ENCODE measurements around the gene PKP2.
"Not testable (repeated sequence)": the region's sequence is repeated elsewhere in the genome, so short reads cannot be mapped to it uniquely, and the experiment has no call there.

Gene PKP2

GRCh38 chr12:32864731-32865130, 31.8 kb downstream of the PKP2 start:
- no peak for DNase-seq (ENCODE audit: low read depth in 2 of 2, low spot score in 1 of 2)

GRCh38 chr12:32863128-32863527, 33.4 kb downstream of the PKP2 start:
- no peak for DNase-seq (ENCODE audit: low read depth in 2 of 2, low spot score in 1 of 2)

- DNase-seq (ENCODE audit: low read depth in 2 of 2, low spot score in 1 of 2): not testable (repeated sequence)
Observed at GRCh38 chr12:32861658-32862057, 34.9 kb downstream of the PKP2 start.

GRCh38 chr12:32860192-32860591, 36.4 kb downstream of the PKP2 start:
- DNase-seq (ENCODE audit: low read depth in 2 of 2, low spot score in 1 of 2): no peak

- no peak for DNase-seq (ENCODE audit: low read depth in 2 of 2, low spot score in 1 of 2)
Observed at GRCh38 chr12:32859389-32859788, 37.2 kb downstream of the PKP2 start.

GRCh38 chr12:32854716-32855115, 41.9 kb downstream of the PKP2 start:
- DNase-seq (ENCODE audit: low read depth in 2 of 2, low spot score in 1 of 2): no peak

- DNase-seq (ENCODE audit: low read depth in 2 of 2, low spot score in 1 of 2): no peak
Observed at GRCh38 chr12:32854097-32854496, 42.5 kb downstream of the PKP2 start.

- no peak for DNase-seq (ENCODE audit: low read depth in 2 of 2, low spot score in 1 of 2)
Observed at GRCh38 chr12:32847287-32847686, 49.3 kb downstream of the PKP2 start.

GRCh38 chr12:32846053-32846452, 50.5 kb downstream of the PKP2 start:
- DNase-seq (ENCODE audit: low read depth in 2 of 2, low spot score in 1 of 2): no peak

- no peak for DNase-seq (ENCODE audit: low read depth in 2 of 2, low spot score in 1 of 2)
Observed at GRCh38 chr12:32843528-32844095, 53.0 kb downstream of the PKP2 start.

- no peak for DNase-seq (ENCODE audit: low read depth in 2 of 2, low spot score in 1 of 2)
Observed at GRCh38 chr12:32841061-32841460, 55.5 kb downstream of the PKP2 start.

GRCh38 chr12:32839828-32840227, 56.7 kb downstream of the PKP2 start:
- no peak for DNase-seq (ENCODE audit: low read depth in 2 of 2, low spot score in 1 of 2)

GRCh38 chr12:32837974-32838373, 58.6 kb downstream of the PKP2 start:
- DNase-seq (ENCODE audit: low read depth in 2 of 2, low spot score in 1 of 2): no peak

GRCh38 chr12:32836710-32837109, 59.9 kb downstream of the PKP2 start:
- DNase-seq (ENCODE audit: low read depth in 2 of 2, low spot score in 1 of 2): no peak

GRCh38 chr12:32834122-32834521, 62.5 kb downstream of the PKP2 start:
- no peak for DNase-seq (ENCODE audit: low read depth in 2 of 2, low spot score in 1 of 2)

- DNase-seq (ENCODE audit: low read depth in 2 of 2, low spot score in 1 of 2): no peak
Observed at GRCh38 chr12:32828552-32828951, 68.0 kb downstream of the PKP2 start.

- no peak for DNase-seq (ENCODE audit: low read depth in 2 of 2, low spot score in 1 of 2)
Observed at GRCh38 chr12:32828120-32828519, 68.5 kb downstream of the PKP2 start.

- no peak for DNase-seq (ENCODE audit: low read depth in 2 of 2, low spot score in 1 of 2)
Observed at GRCh38 chr12:32826807-32827412, 69.7 kb downstream of the PKP2 start.

- DNase-seq (ENCODE audit: low read depth in 2 of 2, low spot score in 1 of 2): no peak
Observed at GRCh38 chr12:32824596-32824995, 72.0 kb downstream of the PKP2 start.

- DNase-seq (ENCODE audit: low read depth in 2 of 2, low spot score in 1 of 2): no peak
Observed at GRCh38 chr12:32822344-32822743, 74.2 kb downstream of the PKP2 start.

- DNase-seq (ENCODE audit: low read depth in 2 of 2, low spot score in 1 of 2): no peak
Observed at GRCh38 chr12:32821710-32822109, 74.9 kb downstream of the PKP2 start.

GRCh38 chr12:32821293-32821692, 75.3 kb downstream of the PKP2 start:
- DNase-seq (ENCODE audit: low read depth in 2 of 2, low spot score in 1 of 2): no peak

GRCh38 chr12:32820376-32820931, 76.1 kb downstream of the PKP2 start:
- no peak for DNase-seq (ENCODE audit: low read depth in 2 of 2, low spot score in 1 of 2)

Data from stimulated activated CD8-positive, alpha-beta memory T cell treated with anti-CD3 and anti-CD28 coated beads, Interleukin-4, amount 100 ng/mL, for 4 hours (primary cell).